ENCODE data around the gene ERCC6L2.

The ERCC6L2 gene

GRCh38 chr9:95854386-95855020 lies 21.0 kb upstream of the ERCC6L2 start:
- TF ChIP-seq CTCF (IDR thresholded peaks at IDR 0.05): no peak

GRCh38 chr9:95855961-95856360 lies 19.5 kb upstream of the ERCC6L2 start:
- TF ChIP-seq CTCF (IDR thresholded peaks at IDR 0.05): no peak

GRCh38 chr9:95857124-95857523 lies 18.4 kb upstream of the ERCC6L2 start:
- no peak for TF ChIP-seq CTCF (IDR thresholded peaks at IDR 0.05)

- TF ChIP-seq CTCF (IDR thresholded peaks at IDR 0.05): no peak
Measured at GRCh38 chr9:95857896-95858295, 17.6 kb upstream of the ERCC6L2 start.

- no peak for TF ChIP-seq CTCF (IDR thresholded peaks at IDR 0.05)
Measured at GRCh38 chr9:95862343-95862742, 13.1 kb upstream of the ERCC6L2 start.

- no peak for TF ChIP-seq CTCF (IDR thresholded peaks at IDR 0.05)
Measured at GRCh38 chr9:95864852-95865580, 10.5 kb upstream of the ERCC6L2 start.

GRCh38 chr9:95870352-95870751 lies 5.1 kb upstream of the ERCC6L2 start:
- TF ChIP-seq CTCF (IDR thresholded peaks at IDR 0.05): no peak

All from LNCAP (cell line).